Measurements from ENCODE around the gene NDC1.
"Not testable (repeated sequence)": the region's sequence is repeated elsewhere in the genome, so short reads cannot be mapped to it uniquely, and the experiment has no call there.

NDC1 gene

GRCh38 chr1:53760497-53760896 lies 77.6 kb downstream of the NDC1 start:
- DNase-seq, result not testable (repeated sequence)

- no peak for DNase-seq
These were observed 82.2 kb downstream of the NDC1 start for GRCh38 chr1:53755874-53756273.

GRCh38 chr1:53754484-53755312 lies 83.4 kb downstream of the NDC1 start:
- DNase-seq, result peak; percentile 39

- no peak for DNase-seq
These were observed 85.8 kb downstream of the NDC1 start for GRCh38 chr1:53752281-53752680.

- DNase-seq, result no peak
These were observed 90.3 kb downstream of the NDC1 start for GRCh38 chr1:53747841-53748240.

GRCh38 chr1:53740621-53741105 lies 97.4 kb downstream of the NDC1 start:
- no peak for DNase-seq

GRCh38 chr1:53739109-53739681 lies 98.9 kb downstream of the NDC1 start, which contains the start of gene GLIS1:
Gene GLIS1 (minus strand): TSS chr1:53739164. CDS start chr1:53738064, 1,100 bp downstream.
- DNase-seq, result peak; percentile 40

- no peak for DNase-seq
These were observed 99.6 kb downstream of the NDC1 start for GRCh38 chr1:53738205-53739108.

GRCh38 chr1:53737648-53738204 lies 100.4 kb downstream of the NDC1 start:
- no peak for DNase-seq

GRCh38 chr1:53736290-53736689 lies 101.8 kb downstream of the NDC1 start:
- no peak for DNase-seq

- no peak for DNase-seq
These were observed 102.4 kb downstream of the NDC1 start for GRCh38 chr1:53735681-53736080.

GRCh38 chr1:53735261-53735660 lies 102.8 kb downstream of the NDC1 start:
- DNase-seq, result no peak

- DNase-seq, result no peak
These were observed 103.4 kb downstream of the NDC1 start for GRCh38 chr1:53734650-53735211.

- no peak for DNase-seq
These were observed 104.0 kb downstream of the NDC1 start for GRCh38 chr1:53733975-53734649.

GRCh38 chr1:53733447-53733931 lies 104.6 kb downstream of the NDC1 start:
- DNase-seq, result no peak

- DNase-seq, result no peak
These were observed 105.2 kb downstream of the NDC1 start for GRCh38 chr1:53732912-53733317.

GRCh38 chr1:53732409-53732808 lies 105.7 kb downstream of the NDC1 start:
- DNase-seq, result no peak

- DNase-seq, result no peak
These were observed 106.3 kb downstream of the NDC1 start for GRCh38 chr1:53731779-53732305.

GRCh38 chr1:53731043-53731600 lies 107.0 kb downstream of the NDC1 start:
- DNase-seq, result no peak

- DNase-seq, result no peak
These were observed 107.8 kb downstream of the NDC1 start for GRCh38 chr1:53730224-53730865.
